ENCODE results near the gene ARID2. TPM values are rescaled to one million over a fixed set of nuclear protein-coding genes. Genes with fewer than 3 reads are reported as not detected.

Gene ARID2
- total and polyA plus RNA-seq, 2 donors (not counting 1 experiment from before 2014, with no cell fraction given): 5.0 to 49.2 TPM

DNA sequence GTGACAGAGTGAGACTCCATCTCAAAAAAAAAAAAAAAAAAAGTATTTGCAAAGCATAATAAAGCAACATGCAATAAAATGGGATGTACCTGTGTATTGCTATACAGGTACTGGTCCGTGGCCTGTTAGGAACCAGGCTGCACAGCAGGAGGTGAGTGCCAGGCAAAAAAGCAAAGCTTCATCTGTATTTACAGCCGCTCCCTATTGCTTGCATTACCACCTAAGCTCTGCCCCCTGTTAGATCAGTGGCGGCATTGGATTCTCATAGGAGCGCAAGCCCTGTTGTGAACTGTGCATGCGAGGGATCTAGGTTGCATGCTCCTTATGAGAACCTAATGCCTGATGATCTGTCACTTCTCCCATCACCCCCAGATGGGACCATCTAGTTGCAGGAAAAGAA is 147.6 kb downstream of the ARID2 start:
- Histone ChIP-seq H3K4me2 (replicated peaks; ENCODE audit: low read depth, low read length, poor library complexity, severe bottlenecking) (no peak overlapping the region), H3K4me3 (ENCODE audit: control extremely low read depth in 1 of 5, extremely low read depth in 1 of 5, insufficient read depth in 1 of 5, low read depth in 2 of 5, low read length in 4 of 5) (no peak overlapping the region), H3K4me1 (ENCODE audit: control insufficient read depth in 2 of 2, insufficient read depth in 2 of 2, low read length in 2 of 2) (no peaks in the 10 kb centered on the region), H4K20me1 (ENCODE audit: control insufficient read depth, insufficient read depth, low read length, poor library complexity, severe bottlenecking) (no peaks in the 10 kb centered on the region), H3K9ac (ENCODE audit: low read length) (no peak overlapping the region), H3K27me3 (replicated peaks in 1 of 4; ENCODE audit: control extremely low read depth in 1 of 4, control insufficient read depth in 3 of 4, insufficient read depth in 4 of 4, low read length in 3 of 4) (no peaks in the 10 kb centered on the region), H3K36me3 (replicated peaks in 1 of 2; ENCODE audit: control extremely low read depth in 1 of 2, control insufficient read depth in 1 of 2, extremely low read depth in 1 of 2, insufficient read depth in 2 of 2, low read length in 1 of 2) (peaks cover 18 to 48% of the 10 kb centered on the region in 2 experiments), H3K27ac (ENCODE audit: low read length in 2 of 2) (no peak overlapping the region), H3K79me2 (ENCODE audit: control insufficient read depth, insufficient read depth, low read length) (no peaks in the 10 kb centered on the region), H2AFZ (ENCODE audit: insufficient read depth, low read depth, low read length, poor library complexity, severe bottlenecking) (no peak overlapping the region), H3K9me3 (ENCODE audit: control extremely low read depth in 1 of 3, control insufficient read depth in 2 of 3, insufficient read depth in 1 of 3, low read length in 2 of 3) (peaks cover 0 to 2% (median 0%) of the 10 kb centered on the region in 3 donors)
- WGBS (ENCODE audit: insufficient coverage): 100% methylated on average over 4 of the region's 5 CpGs
- CTCF ChIA-PET: interaction anchor here (0.6 kb wide), 1 partner anchor 107 kb away, joined by 3 read pairs; no protein-coding TSS in a partner anchor
- ATAC-seq (ENCODE audit: low read depth) (no peak), DNase-seq (no peak)
- intact Hi-C loops (cut with micrococcal nuclease): no loop called here
- H3K27me3 Mint-ChIP-seq: no peaks in the 10 kb centered on the region
- H3K9me3 Mint-ChIP-seq (ENCODE audit: insufficient read depth): no peaks in the 10 kb centered on the region
- peaks cover 4% of the 10 kb centered on the region for H3K4me1 Mint-ChIP-seq
- H3K4me3 Mint-ChIP-seq: no peak overlapping the region
- POLR2A ChIA-PET: no interaction called here
- H3K27ac Mint-ChIP-seq: no peak overlapping the region
- TF ChIP-seq EZH2 (IDR thresholded peaks at IDR 0.05; ENCODE audit: borderline replicate concordance, insufficient read depth, low read depth, low read length, poor library complexity, severe bottlenecking): no peak
- TF ChIP-seq, protein P1, sequence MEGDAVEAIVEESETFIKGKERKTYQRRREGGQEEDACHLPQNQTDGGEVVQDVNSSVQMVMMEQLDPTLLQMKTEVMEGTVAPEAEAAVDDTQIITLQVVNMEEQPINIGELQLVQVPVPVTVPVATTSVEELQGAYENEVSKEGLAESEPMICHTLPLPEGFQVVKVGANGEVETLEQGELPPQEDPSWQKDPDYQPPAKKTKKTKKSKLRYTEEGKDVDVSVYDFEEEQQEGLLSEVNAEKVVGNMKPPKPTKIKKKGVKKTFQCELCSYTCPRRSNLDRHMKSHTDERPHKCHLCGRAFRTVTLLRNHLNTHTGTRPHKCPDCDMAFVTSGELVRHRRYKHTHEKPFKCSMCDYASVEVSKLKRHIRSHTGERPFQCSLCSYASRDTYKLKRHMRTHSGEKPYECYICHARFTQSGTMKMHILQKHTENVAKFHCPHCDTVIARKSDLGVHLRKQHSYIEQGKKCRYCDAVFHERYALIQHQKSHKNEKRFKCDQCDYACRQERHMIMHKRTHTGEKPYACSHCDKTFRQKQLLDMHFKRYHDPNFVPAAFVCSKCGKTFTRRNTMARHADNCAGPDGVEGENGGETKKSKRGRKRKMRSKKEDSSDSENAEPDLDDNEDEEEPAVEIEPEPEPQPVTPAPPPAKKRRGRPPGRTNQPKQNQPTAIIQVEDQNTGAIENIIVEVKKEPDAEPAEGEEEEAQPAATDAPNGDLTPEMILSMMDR (IDR thresholded peaks at IDR 0.05): no peak

- Histone ChIP-seq H3K9ac (ENCODE audit: low read length) (no peak overlapping the region), H3K79me2 (ENCODE audit: control insufficient read depth, insufficient read depth, low read length) (no peaks in the 10 kb centered on the region), H3K36me3 (replicated peaks in 1 of 2; ENCODE audit: control extremely low read depth in 1 of 2, control insufficient read depth in 1 of 2, extremely low read depth in 1 of 2, insufficient read depth in 2 of 2, low read length in 1 of 2) (peaks cover 19 to 41% of the 10 kb centered on the region in 2 experiments), H3K27ac (ENCODE audit: low read length in 2 of 2) (no peak overlapping the region), H3K27me3 (replicated peaks in 1 of 4; ENCODE audit: control extremely low read depth in 1 of 4, control insufficient read depth in 3 of 4, insufficient read depth in 4 of 4, low read length in 3 of 4) (no peaks in the 10 kb centered on the region), H3K4me2 (replicated peaks; ENCODE audit: low read depth, low read length, poor library complexity, severe bottlenecking) (no peak overlapping the region), H2AFZ (ENCODE audit: insufficient read depth, low read depth, low read length, poor library complexity, severe bottlenecking) (no peak overlapping the region), H3K4me3 (ENCODE audit: control extremely low read depth in 1 of 5, extremely low read depth in 1 of 5, insufficient read depth in 1 of 5, low read depth in 2 of 5, low read length in 4 of 5) (no peak overlapping the region), H3K9me3 (ENCODE audit: control extremely low read depth in 1 of 3, control insufficient read depth in 2 of 3, insufficient read depth in 1 of 3, low read length in 2 of 3) (peaks cover 0 to 2% (median 0%) of the 10 kb centered on the region in 3 donors), H3K4me1 (ENCODE audit: control insufficient read depth in 2 of 2, insufficient read depth in 2 of 2, low read length in 2 of 2) (no peaks in the 10 kb centered on the region), H4K20me1 (ENCODE audit: control insufficient read depth, insufficient read depth, low read length, poor library complexity, severe bottlenecking) (no peaks in the 10 kb centered on the region)
- H3K27me3 Mint-ChIP-seq: no peaks in the 10 kb centered on the region
- no peaks in the 10 kb centered on the region for H3K4me1 Mint-ChIP-seq
- 61% methylated on average over 4 of the region's 8 CpGs for WGBS (ENCODE audit: insufficient coverage)
- no peak overlapping the region for H3K27ac Mint-ChIP-seq
- TF ChIP-seq EZH2 (IDR thresholded peaks at IDR 0.05; ENCODE audit: borderline replicate concordance, insufficient read depth, low read depth, low read length, poor library complexity, severe bottlenecking): no peak
- TF ChIP-seq, protein P1 (IDR thresholded peaks at IDR 0.05): no peak
- no peak for DNase-seq
- ChIA-PET POLR2A (no interaction called here), CTCF (no interaction called here)
- H3K4me3 Mint-ChIP-seq: no peak overlapping the region
- intact Hi-C loops (cut with micrococcal nuclease): no loop called here
- no peaks in the 10 kb centered on the region for H3K9me3 Mint-ChIP-seq (ENCODE audit: insufficient read depth)
- no peak for ATAC-seq (ENCODE audit: low read depth)
Measured at GRCh38 chr12:45878630-45879255, 149.2 kb downstream of the ARID2 start.

Data from B cell (primary cell).